HepG2 (cell line): ENCODE measurements around the gene GPLD1. TPM values are rescaled to one million over a fixed set of nuclear protein-coding genes. Genes with fewer than 3 reads are reported as not detected.
A peak's percentile ranks its signal among the peaks of the same experiment; 100 is the strongest.

Source experiments
- ATAC-seq: fragments of 200-7000 bp; cut with Tn5 transposase; 3 replicates; pipeline ENCODE4 v1.9.1; 2020; ENCODE audit warnings: mild to moderate bottlenecking, moderate library complexity
- BruUV-seq: library from RNA; stranded (reverse); fragments of 400-500 nt; replicated peaks from 2 replicates; lab custom pipeline; 2021; lab: Mats Ljungman, UMichigan
- CTCF ChIA-PET: fragments of 300-600 bp; formaldehyde crosslinking; extraction: SDS; loops from one replicate; lab custom pipeline; 2021; ENCODE audit warnings: low total read pairs, inconsistent platforms, low intra/inter-chr PET ratio; lab: Yijun Ruan, JAX
- POLR2A ChIA-PET: fragments of 350-600 bp; sonication (Branson Sonifier 250); formaldehyde crosslinking; loops from one replicate; lab custom pipeline; 2020; ENCODE audit warnings: antibody characterized with exemption, inconsistent platforms; lab: Yijun Ruan, JAX
- DNase-seq: peaks from one replicate; pipeline ENCODE4 v3.0.0-alpha.2; 2015; ENCODE audit warnings: low spot score
- FAIRE-seq: peaks from 3 replicates; lab custom pipeline; 2011; peaks lifted over from hg19 to GRCh38; lab: Jason Lieb, UNC
- H2AFZ ChIP-seq: one replicate; pipeline ENCODE4 v1.6.1; 2011; ENCODE audit warnings: low read length, inconsistent platforms
- H3K27ac ChIP-seq: fragments of 300-600 bp; 3 replicates; pipeline ENCODE4 v1.8.0; 2011; ENCODE audit warnings: mixed run types, mild to moderate bottlenecking, mixed read lengths, low read length, inconsistent platforms; ENCODE audit not compliant: insufficient read depth; ENCODE audit errors: extremely low read length
- H3K27me3 ChIP-seq, 2 experiments: fragments of 200-600 bp in 1 of 2; 2 replicates in 1 of 2; 3 replicates in 1 of 2; pipeline versions ENCODE4 v1.6.0 to v1.8.0; 2011; ENCODE audit warnings: low read length in 2 of 2, mild to moderate bottlenecking in 2 of 2, moderate library complexity in 2 of 2, inconsistent platforms in 1 of 2; ENCODE audit not compliant: insufficient read depth in 2 of 2, control insufficient read depth in 1 of 2
- H3K36me3 ChIP-seq, 2 experiments: fragments of 200-600 bp in 1 of 2; replicated peaks in 1 of 2; 2 replicates in 1 of 2; 3 replicates in 1 of 2; pipeline versions ENCODE4 v1.5.1 to v1.8.0; 2011; ENCODE audit warnings: low read length in 2 of 2, inconsistent platforms in 1 of 2; ENCODE audit not compliant: insufficient read depth in 2 of 2, control insufficient read depth in 1 of 2
- H3K4me1 ChIP-seq: 2 replicates; pipeline ENCODE4 v1.5.1; 2012; ENCODE audit warnings: low read length, inconsistent platforms; ENCODE audit not compliant: insufficient read depth
- H3K4me2 ChIP-seq: 2 replicates; pipeline ENCODE4 v1.6.0; 2011; ENCODE audit warnings: low read depth, low read length, inconsistent platforms
- H3K4me3 ChIP-seq, 3 experiments: fragments of 200-600 bp in 1 of 3; sonication (generic), shearing (Covaris generic) in 1 of 3; replicated peaks in 1 of 3; 2 replicates each; pipeline ENCODE4 v1.5.1; 2011 to 2016; ENCODE audit warnings: low read length in 3 of 3, inconsistent platforms in 2 of 3, low read depth in 2 of 3, mild to moderate bottlenecking in 2 of 3, control low read depth in 1 of 3, mixed read lengths in 1 of 3; ENCODE audit not compliant: insufficient read depth in 1 of 3
- H3K79me2 ChIP-seq: one replicate; pipeline ENCODE4 v1.6.1; 2011; ENCODE audit warnings: low read length, inconsistent platforms; ENCODE audit not compliant: insufficient read depth
- H3K9ac ChIP-seq: 2 replicates; pipeline ENCODE4 v1.6.0; 2011; ENCODE audit warnings: mild to moderate bottlenecking, low read depth, low read length, inconsistent platforms; ENCODE audit not compliant: insufficient read depth
- H3K9me3 ChIP-seq: 2 replicates; pipeline ENCODE4 v1.5.1; 2012; ENCODE audit warnings: mild to moderate bottlenecking, low read length
- H4K20me1 ChIP-seq: 2 replicates; pipeline ENCODE4 v1.6.0; 2011; ENCODE audit warnings: inconsistent platforms, mild to moderate bottlenecking, low read length, moderate library complexity; ENCODE audit not compliant: insufficient read depth
- ATF7 ChIP-seq, 2 experiments: fragments of 450-650 bp in 1 of 2; sonication (generic) in 1 of 2; formaldehyde crosslinking in 1 of 2; IDR thresholded peaks; 2 replicates each; pipeline versions ENCODE4 v1.4.0 to v1.6.1; 2016 to 2020; ENCODE audit warnings: antibody characterized with exemption in 1 of 2, mild to moderate bottlenecking in 1 of 2, missing genetic modification reagents in 1 of 2
- BRCA1 ChIP-seq: sonication (generic); formaldehyde crosslinking; IDR thresholded peaks from 2 replicates; pipeline ENCODE4 v1.4.0; 2020; ENCODE audit warnings: missing genetic modification reagents
- CCAR2 ChIP-seq: fragments of 200-400 bp; formaldehyde crosslinking; optimal IDR thresholded peaks from 2 replicates; pipeline ENCODE3; 2018; ENCODE audit warnings: low read depth, mild to moderate bottlenecking, low read length, moderate library complexity
- HHEX ChIP-seq: IDR thresholded peaks from 2 replicates; pipeline ENCODE4 v1.6.1; 2016; ENCODE audit warnings: control low read depth
- TCF7L2 ChIP-seq: IDR thresholded peaks from 2 replicates; pipeline ENCODE4 v1.6.1; 2011; ENCODE audit warnings: mild to moderate bottlenecking, low read depth, low read length, moderate library complexity
- TP53 ChIP-seq: sonication (generic); formaldehyde crosslinking; conservative IDR thresholded peaks from 2 replicates; pipeline ENCODE4 v1.4.0; 2020; ENCODE audit warnings: missing genetic modification reagents
- ZBTB7B ChIP-seq: sonication (generic); formaldehyde crosslinking; IDR thresholded peaks from 2 replicates; pipeline ENCODE4 v1.4.0; 2020; ENCODE audit warnings: missing genetic modification reagents
- ZNF33A ChIP-seq: sonication (generic); formaldehyde crosslinking; IDR thresholded peaks from 2 replicates; pipeline ENCODE4 v1.5.1; 2020; ENCODE audit warnings: missing genetic modification reagents, mild to moderate bottlenecking, moderate library complexity, borderline replicate concordance
- ZNF614 ChIP-seq: IDR thresholded peaks from 2 replicates; pipeline ENCODE4 v1.6.1; 2018; ENCODE audit warnings: missing biosample characterization, missing genetic modification reagents, inconsistent platforms, borderline replicate concordance
- WGBS: methylation state at CpG from one replicate; pipeline ENCODE4 v1.1.6; 2017; ENCODE audit warnings: low lambda C conversion rate; 5-methylcytosine and 5-hydroxymethylcytosine counted together
- in situ Hi-C: cut with HindIII; loops from 2 replicates; pipeline ENCODE4 v1.10.0; 2017; ENCODE audit warnings: low pct_unique_long_range_greater_than_20kb; ENCODE audit not compliant: extremely low pct_ligation_motif_present
- intact Hi-C: fragments of 100-400 bp; cut with micrococcal nuclease; formaldehyde crosslinking; loops from one replicate; pipeline ENCODE4 v1.10.0; 2022; ENCODE audit not compliant: unreplicated experiment
- polyA plus RNA-seq, 8 experiments: library from polyadenylated mRNA; depleted of rRNA in 3 of 8; stranded (reverse) in 7 of 8; unstranded in 1 of 8; fragments of >200 nt; fragmentation: Illumina TruSeq in 4 of 8; extraction: Trizol in 4 of 8; gene quantifications; 2 replicates each; pipeline versions ENCODE4 v1.2.1 to v1.2.3, GENCODE V29; 2011 to 2016; ENCODE audit warnings: low read depth in 4 of 8, missing spikeins in 1 of 8, mixed read lengths in 1 of 8; ENCODE audit not compliant: insufficient read depth in 1 of 8
- total RNA-seq, 5 experiments: library from RNA; depleted of rRNA; stranded (reverse); fragments of >200 nt; fragmentation: Illumina TruSeq; extraction: Trizol; gene quantifications; 2 replicates each; pipeline ENCODE4 v1.2.3, GENCODE V29; 2016; ENCODE audit warnings: low read depth in 1 of 5
- TF ChIP-seq, protein P1 (sequence below): sonication (generic); formaldehyde crosslinking; IDR thresholded peaks from 2 replicates; pipeline ENCODE4 v1.8.1; 2023; ENCODE audit warnings: mild to moderate bottlenecking, missing genetic modification reagents
- TF ChIP-seq, protein P2 (sequence below): IDR thresholded peaks from 2 replicates; pipeline ENCODE4 v1.6.1; 2018; ENCODE audit warnings: missing genetic modification reagents, mild to moderate bottlenecking, missing compliant biosample characterization

Gene GPLD1
- total and polyA plus RNA-seq, 2 of the 13 experiments (the other 11 are each of a cell fraction or from before 2014, with no cell fraction given): 6.2 to 7.6 TPM

- no peak for ATAC-seq
- no peak for FAIRE-seq
These were observed 62.5 kb downstream of the GPLD1 start for GRCh38 chr6:24426729-24427446.

GRCh38 chr6:24425091-24425490, 64.3 kb downstream of the GPLD1 start:
- H3K79me2 ChIP-seq: no peaks in the 10 kb centered on the region
- FAIRE-seq (peak; percentile 23), DNase-seq (no peak), ATAC-seq (no peak)
- no peak overlapping the region for H3K4me3 ChIP-seq
- no peak overlapping the region for H3K9ac ChIP-seq
- in situ Hi-C loops (no loop called here), intact Hi-C loops (no loop called here)
- H2AFZ ChIP-seq: no peak overlapping the region
- WGBS: 97% methylated on average over 2 of the region's 2 CpGs
- H3K27ac ChIP-seq: no peak overlapping the region
- H3K27me3 ChIP-seq: no peaks in the 10 kb centered on the region
- ChIA-PET POLR2A (no interaction called here), CTCF (no interaction called here)
- no peaks in the 10 kb centered on the region for H3K9me3 ChIP-seq
- TF ChIP-seq, protein P1, sequence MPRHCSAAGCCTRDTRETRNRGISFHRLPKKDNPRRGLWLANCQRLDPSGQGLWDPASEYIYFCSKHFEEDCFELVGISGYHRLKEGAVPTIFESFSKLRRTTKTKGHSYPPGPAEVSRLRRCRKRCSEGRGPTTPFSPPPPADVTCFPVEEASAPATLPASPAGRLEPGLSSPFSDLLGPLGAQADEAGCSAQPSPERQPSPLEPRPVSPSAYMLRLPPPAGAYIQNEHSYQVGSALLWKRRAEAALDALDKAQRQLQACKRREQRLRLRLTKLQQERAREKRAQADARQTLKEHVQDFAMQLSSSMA (CRISPR knock-in tag): no peak
- TF ChIP-seq, protein P2, sequence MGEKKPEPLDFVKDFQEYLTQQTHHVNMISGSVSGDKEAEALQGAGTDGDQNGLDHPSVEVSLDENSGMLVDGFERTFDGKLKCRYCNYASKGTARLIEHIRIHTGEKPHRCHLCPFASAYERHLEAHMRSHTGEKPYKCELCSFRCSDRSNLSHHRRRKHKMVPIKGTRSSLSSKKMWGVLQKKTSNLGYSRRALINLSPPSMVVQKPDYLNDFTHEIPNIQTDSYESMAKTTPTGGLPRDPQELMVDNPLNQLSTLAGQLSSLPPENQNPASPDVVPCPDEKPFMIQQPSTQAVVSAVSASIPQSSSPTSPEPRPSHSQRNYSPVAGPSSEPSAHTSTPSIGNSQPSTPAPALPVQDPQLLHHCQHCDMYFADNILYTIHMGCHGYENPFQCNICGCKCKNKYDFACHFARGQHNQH (CRISPR knock-in tag): no peak
- no peak for TF ChIP-seq BRCA1 (CRISPR knock-in tag)
- no peak for TF ChIP-seq TP53 (CRISPR knock-in tag)
- no peak for TF ChIP-seq ZBTB7B (CRISPR knock-in tag)
- TF ChIP-seq ZNF614: no peak
- no peak for TF ChIP-seq ZNF33A (CRISPR knock-in tag)
- TF ChIP-seq CCAR2: no peak
- no peak for TF ChIP-seq HHEX (CRISPR knock-in tag)
- H3K4me2 ChIP-seq: no peak overlapping the region
- no peaks in the 10 kb centered on the region for H4K20me1 ChIP-seq
- H3K36me3 ChIP-seq: peaks cover 25 to 73% of the 10 kb centered on the region in 2 experiments
- no TSS peak for BruUV-seq
- no peaks in the 10 kb centered on the region for H3K4me1 ChIP-seq

More at GRCh38 chr6:24426729-24427446, 62.5 kb downstream of the GPLD1 start:
- 95% methylated on average over 10 of the region's 10 CpGs for WGBS
- peaks cover 18 to 55% of the 10 kb centered on the region in 2 experiments for H3K36me3 ChIP-seq
- BruUV-seq: no TSS peak
- intact Hi-C loops: no loop called here
- CTCF ChIA-PET: no interaction called here
- TF ChIP-seq TCF7L2 (no peak), ATF7 (IDR thresholded peaks at IDR 0.05) (0 out of 2 replicates have a peak, but pooled peaks have one; percentile 6), ATF7 (CRISPR knock-in tag; IDR thresholded peaks at IDR 0.05) (no peak)
- in situ Hi-C loops: no loop called here
- no peaks in the 10 kb centered on the region for H3K9me3 ChIP-seq
- H2AFZ ChIP-seq: no peak overlapping the region
- no peak overlapping the region for H3K27ac ChIP-seq
- H3K4me3 ChIP-seq: no peak overlapping the region
- no peaks in the 10 kb centered on the region for H3K27me3 ChIP-seq
- POLR2A ChIA-PET: no interaction called here
- no peaks in the 10 kb centered on the region for H3K4me1 ChIP-seq
- DNase-seq: no peak
- H3K79me2 ChIP-seq: no peaks in the 10 kb centered on the region
- no peak overlapping the region for H3K9ac ChIP-seq
- H3K4me2 ChIP-seq: no peak overlapping the region
- no peaks in the 10 kb centered on the region for H4K20me1 ChIP-seq
